ENCODE measurements around the gene BANP.
"Not testable (repeated sequence)": the region's sequence is repeated elsewhere in the genome, so short reads cannot be mapped to it uniquely, and the experiment has no call there.

DNA sequence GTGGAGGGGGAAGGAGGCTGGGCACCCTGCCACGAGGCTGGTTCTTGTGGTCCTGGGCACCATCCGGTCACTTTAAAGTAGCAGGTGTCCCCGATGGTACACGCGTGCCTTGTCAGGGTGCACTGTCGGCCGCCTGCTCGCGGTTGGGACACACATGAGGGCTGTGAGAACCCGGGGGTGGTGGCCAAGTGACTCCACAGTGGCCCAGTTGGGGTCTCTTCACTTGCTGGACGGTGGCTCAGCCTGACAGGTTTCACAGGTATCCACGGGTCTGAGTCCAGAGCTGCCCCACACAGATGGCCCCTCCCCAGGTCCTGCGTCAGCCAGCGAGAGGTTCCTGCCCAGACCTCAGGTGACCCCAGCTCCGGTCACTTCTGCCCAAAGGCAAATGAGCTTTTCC lies 137.8 kb downstream of the BANP start:
- not testable (repeated sequence) for TF ChIP-seq EZH2 (IDR thresholded peaks at IDR 0.05; ENCODE audit: low read length, missing control alignments)
- TF ChIP-seq, protein P1, sequence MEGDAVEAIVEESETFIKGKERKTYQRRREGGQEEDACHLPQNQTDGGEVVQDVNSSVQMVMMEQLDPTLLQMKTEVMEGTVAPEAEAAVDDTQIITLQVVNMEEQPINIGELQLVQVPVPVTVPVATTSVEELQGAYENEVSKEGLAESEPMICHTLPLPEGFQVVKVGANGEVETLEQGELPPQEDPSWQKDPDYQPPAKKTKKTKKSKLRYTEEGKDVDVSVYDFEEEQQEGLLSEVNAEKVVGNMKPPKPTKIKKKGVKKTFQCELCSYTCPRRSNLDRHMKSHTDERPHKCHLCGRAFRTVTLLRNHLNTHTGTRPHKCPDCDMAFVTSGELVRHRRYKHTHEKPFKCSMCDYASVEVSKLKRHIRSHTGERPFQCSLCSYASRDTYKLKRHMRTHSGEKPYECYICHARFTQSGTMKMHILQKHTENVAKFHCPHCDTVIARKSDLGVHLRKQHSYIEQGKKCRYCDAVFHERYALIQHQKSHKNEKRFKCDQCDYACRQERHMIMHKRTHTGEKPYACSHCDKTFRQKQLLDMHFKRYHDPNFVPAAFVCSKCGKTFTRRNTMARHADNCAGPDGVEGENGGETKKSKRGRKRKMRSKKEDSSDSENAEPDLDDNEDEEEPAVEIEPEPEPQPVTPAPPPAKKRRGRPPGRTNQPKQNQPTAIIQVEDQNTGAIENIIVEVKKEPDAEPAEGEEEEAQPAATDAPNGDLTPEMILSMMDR (conservative IDR thresholded peaks at IDR 0.05 in 1 of 2, IDR thresholded peaks at IDR 0.05 in 1 of 2; ENCODE audit: low read depth in 1 of 2, low read length in 2 of 2) = not testable (repeated sequence)

Data from fibroblast of lung (primary cell).